ENCODE results near the gene NXPE1.

The NXPE1 gene

GRCh38 chr11:114562166-114562916 lies 2.7 kb upstream of the NXPE1 start:
- DNase-seq (ENCODE audit: low read depth, low spot score): peak; percentile 29

DNA sequence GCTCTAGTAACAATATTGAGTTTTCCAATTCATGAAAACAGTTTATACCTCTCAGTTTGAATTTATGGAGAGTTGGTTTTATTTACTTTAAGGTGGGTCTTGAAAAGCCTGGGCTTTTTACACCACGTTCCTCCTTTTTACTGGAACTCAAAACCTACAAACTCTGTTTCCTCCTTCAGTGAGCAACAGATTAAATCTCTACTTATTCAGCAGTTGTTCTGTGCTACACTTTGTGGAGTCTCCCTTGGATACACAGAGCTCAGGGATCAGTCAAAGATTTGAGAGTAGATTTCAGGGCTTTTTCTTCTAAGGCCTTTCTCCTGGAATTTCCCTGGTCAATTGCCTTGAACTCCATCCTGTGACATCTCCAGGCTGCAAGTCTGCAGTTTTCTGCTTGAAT lies 3.5 kb downstream of the NXPE1 start:
- peak; percentile 1 for DNase-seq (ENCODE audit: low read depth, low spot score)

DNA sequence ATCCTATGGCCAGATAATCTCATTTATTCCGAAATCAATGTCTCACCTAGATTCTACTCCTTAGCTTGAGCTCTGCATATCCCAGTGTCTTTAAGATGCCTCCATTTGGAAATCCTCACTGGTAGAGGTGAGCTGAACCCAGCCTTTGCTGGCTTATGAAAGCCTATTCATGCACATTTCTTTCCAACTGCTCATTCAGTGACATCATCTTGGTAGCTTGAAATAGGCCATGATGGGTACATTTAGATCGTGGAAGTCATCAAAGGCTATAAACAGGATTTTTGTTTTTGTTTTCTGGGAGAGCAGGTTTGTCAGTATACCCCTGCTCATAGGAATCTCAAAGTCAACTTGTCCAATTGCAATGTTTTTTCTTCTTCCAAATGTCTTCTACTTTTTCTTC lies 6.0 kb downstream of the NXPE1 start:
- DNase-seq (ENCODE audit: low read depth, low spot score): peak; percentile 14

- DNase-seq (ENCODE audit: low read depth, low spot score): no peak
Measured at GRCh38 chr11:114551060-114551459, 8.6 kb downstream of the NXPE1 start.

- no peak for DNase-seq (ENCODE audit: low read depth, low spot score)
Measured at GRCh38 chr11:114525682-114526081, 34.0 kb downstream of the NXPE1 start.

DNA sequence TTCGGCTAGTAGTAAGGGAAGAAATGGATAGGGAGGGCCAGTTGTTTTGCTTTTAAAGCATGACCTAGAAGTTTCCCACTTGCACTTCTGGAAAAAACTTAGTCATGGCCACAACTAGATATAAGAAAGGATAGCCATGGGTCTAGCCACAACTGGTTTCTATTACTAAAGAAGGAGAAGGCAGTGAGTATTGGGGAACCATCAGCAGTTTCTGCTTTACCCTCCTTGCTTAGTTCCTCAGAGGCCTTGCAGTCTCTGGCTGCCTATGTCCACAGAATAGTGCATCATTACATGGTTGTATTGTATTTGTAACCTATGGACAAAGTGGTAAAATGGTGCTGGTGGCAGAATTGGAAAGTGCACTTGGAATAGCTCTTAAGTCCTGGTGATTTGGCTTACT lies 35.6 kb downstream of the NXPE1 start:
- DNase-seq (ENCODE audit: low read depth, low spot score): no peak

DNA sequence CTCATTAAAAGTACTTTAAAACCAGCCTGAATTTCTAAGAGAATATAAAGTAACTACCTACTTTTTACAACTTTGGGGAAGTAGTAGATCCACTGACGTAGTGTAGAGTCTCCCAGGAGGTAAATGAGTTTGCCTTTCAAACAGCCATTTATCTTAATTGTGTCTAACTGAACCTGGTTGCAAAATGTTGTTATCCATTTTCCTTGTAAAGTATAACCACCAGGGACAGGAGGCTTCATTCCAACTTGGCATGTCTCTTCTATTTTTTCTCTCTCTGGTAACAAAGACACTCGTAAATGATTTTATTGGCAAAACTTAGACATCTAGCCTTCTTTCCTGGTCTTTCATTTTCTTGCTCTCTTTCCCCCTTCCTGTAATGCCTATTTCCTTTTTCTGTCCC lies 36.9 kb downstream of the NXPE1 start:
- no peak for DNase-seq (ENCODE audit: low read depth, low spot score)

DNA sequence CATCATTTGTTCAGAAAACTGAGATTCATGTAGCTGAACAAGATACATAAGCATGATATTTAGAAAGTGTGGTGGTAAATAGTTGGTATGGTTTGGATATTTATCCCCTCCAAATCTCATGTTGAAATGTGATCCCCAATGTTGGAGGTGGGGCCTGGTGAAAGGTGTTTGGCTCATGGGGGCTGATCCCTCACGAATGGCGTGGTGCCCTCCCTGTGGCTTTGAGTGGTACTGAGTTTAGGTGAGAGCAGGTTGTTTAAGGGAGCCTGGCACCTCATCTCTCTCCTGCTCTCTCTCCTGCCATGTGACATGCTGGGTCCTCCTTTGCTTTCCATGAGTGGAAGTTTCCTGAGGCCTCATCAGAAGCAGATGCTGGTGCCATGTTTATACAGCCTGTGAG lies 48.1 kb downstream of the NXPE1 start:
- DNase-seq (ENCODE audit: low read depth, low spot score): no peak

DNA sequence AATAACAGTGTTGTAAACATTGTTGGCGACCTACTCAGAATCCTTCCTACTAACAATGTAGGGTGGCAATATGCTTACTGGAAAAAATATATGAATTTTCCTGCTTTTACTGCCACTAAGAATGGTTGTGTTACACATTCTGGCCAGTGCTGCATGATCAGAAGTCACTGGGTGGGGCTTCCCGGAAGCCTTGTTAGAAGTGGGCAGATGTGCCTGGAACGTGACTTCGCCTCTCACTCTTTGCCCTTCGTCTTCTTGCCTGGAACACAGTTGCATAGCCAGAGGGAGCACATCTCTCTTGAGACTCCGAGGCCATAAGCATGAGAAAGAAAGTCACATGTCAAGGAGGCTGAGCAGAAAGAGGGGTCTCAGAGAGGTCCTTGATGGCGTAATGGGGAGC lies 48.6 kb downstream of the NXPE1 start:
- DNase-seq (ENCODE audit: low read depth, low spot score): no peak

- no peak for DNase-seq (ENCODE audit: low read depth, low spot score)
Measured at GRCh38 chr11:114501901-114502300, 57.8 kb downstream of the NXPE1 start.

DNA sequence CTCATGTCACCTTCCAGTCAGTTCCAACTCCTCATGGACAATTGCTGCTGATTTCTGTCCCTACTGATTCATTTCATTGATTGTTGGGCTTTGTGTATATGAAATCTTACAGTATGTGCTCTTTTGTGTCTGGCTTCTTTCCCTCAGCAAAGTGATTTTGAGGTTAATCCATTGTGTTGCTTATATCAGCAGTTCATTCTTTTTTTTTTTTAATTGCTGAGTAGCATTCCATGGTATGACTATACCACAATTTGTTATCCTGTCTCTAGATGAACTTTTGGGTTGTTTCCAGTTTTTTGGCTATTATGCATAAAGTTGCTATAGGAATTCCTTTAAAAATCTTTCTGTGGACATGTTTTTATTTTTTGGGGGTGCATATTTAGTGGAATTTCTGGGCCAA lies 59.9 kb downstream of the NXPE1 start:
- no peak for DNase-seq (ENCODE audit: low read depth, low spot score)

- no peak for DNase-seq (ENCODE audit: low read depth, low spot score)
Measured at GRCh38 chr11:114496915-114497314, 62.8 kb downstream of the NXPE1 start.

DNA sequence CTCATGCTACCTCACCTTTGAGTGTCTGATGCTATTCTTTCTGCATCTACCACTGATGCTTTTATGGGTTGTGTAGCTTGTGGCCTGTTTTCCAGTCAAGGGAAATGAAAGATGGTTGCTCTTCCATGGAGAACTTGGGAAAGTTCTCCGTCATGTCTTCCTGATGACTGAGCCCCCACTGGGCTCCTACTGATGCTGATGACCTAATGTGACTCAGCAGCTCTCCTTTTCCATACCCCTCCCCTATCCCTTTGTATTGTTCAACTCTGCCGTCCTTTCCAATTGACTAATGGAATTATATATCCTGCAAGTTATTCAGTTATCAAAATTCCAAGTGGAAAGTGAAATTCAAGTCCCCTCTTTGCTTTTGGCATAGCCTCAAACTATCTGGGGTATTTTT lies 75.8 kb downstream of the NXPE1 start:
- DNase-seq (ENCODE audit: low read depth, low spot score): no peak

DNA sequence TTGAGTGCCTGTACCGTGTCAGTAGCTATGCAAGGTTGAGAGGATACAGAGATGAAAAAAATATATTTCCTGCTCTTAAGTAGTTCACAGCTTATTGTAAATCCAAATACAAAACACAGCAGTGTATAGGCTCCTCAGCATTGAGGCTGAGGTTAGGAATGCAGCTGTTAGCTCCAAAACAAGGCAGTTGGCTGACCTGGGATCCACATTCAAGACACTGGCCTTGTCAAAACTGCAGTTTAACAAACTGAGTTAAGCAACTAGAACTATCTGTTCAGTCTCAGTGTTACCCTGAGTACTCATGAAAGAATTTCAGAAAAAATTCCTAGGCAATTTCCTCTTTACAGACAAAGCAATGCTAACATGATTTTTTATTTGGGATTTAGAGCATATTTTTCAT lies 77.6 kb downstream of the NXPE1 start:
- DNase-seq (ENCODE audit: low read depth, low spot score): no peak

- no peak for DNase-seq (ENCODE audit: low read depth, low spot score)
Measured at GRCh38 chr11:114479331-114479730, 80.3 kb downstream of the NXPE1 start.

- DNase-seq (ENCODE audit: low read depth, low spot score): no peak
Measured at GRCh38 chr11:114478768-114479167, 80.9 kb downstream of the NXPE1 start.

GRCh38 chr11:114478001-114478410 lies 81.7 kb downstream of the NXPE1 start:
- no peak for DNase-seq (ENCODE audit: low read depth, low spot score)

- DNase-seq (ENCODE audit: low read depth, low spot score): no peak
Measured at GRCh38 chr11:114472661-114473060, 87.0 kb downstream of the NXPE1 start.
